Activated T-helper 9 cell treated with anti-CD3 and anti-CD28 coated beads, Interleukin-2, amount 50 U/mL, for 16 hours (primary cell): Measurements from ENCODE around the gene MTIF3.

Source experiments
- DNase-seq: peaks from one replicate; pipeline ENCODE4 v3.0.0-alpha.2; 2020; ENCODE audit warnings: low read depth

Gene MTIF3, protein sequence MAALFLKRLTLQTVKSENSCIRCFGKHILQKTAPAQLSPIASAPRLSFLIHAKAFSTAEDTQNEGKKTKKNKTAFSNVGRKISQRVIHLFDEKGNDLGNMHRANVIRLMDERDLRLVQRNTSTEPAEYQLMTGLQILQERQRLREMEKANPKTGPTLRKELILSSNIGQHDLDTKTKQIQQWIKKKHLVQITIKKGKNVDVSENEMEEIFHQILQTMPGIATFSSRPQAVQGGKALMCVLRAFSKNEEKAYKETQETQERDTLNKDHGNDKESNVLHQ

DNA sequence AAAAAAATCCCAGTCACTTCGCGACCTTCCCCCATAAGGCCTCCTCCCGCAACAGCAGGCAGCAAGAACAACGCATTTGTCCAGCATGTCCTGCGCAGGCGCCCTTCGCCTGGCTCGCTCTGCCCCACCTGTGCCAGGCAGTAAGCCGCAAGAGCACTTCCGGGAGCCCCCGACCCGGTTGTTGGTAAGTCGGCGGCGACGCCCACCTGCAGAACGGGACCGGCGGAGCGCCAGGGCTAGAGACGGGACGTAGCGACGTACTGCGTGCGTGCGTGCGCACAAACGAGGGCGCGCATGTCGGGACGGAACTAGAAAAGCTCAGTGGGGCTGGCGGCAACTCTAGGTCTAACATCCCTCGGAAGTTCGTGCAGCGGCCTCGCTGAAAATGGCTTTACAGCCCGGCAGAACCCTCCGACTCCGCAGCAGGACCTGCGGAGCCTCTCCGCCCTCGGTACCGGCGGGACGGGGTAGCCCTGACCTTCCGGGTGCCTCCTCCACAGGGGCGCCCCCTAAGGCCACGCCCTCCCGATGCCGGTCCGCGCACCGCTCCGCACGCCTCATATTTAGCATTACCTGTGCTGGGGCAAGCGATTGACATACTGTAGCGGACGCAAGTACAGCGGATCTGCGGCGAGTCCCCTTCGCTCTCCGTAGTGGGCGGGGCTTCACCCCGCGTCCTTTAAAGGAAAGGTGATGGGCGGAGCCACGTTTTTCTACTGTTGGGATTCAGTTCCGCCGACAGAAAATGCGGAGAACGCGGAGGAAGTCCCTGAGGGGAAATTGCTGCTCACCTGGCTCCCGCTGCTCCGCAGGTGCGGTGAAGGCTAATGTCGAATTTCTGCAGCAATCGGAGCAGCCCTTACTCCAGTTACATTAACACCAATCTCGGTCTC, at the start of gene MTIF3:
MTIF3 (minus strand) TSS at position 629 of the 893 bp plus-strand sequence. CDS start 10,116 bp downstream, outside the sequence.
- peak; percentile 93 for DNase-seq

- no peak for DNase-seq
Measured at GRCh38 chr13:27497563-27498230, 47.3 kb upstream of the MTIF3 start.

- no peak for DNase-seq
Measured at GRCh38 chr13:27496536-27497273, 46.3 kb upstream of the MTIF3 start.

- DNase-seq, result no peak
Measured at GRCh38 chr13:27496006-27496405, 45.6 kb upstream of the MTIF3 start.

- no peak for DNase-seq
Measured at GRCh38 chr13:27495551-27495950, 45.2 kb upstream of the MTIF3 start.

GRCh38 chr13:27493981-27494380, 43.6 kb upstream of the MTIF3 start:
- no peak for DNase-seq

GRCh38 chr13:27489456-27489855, 39.1 kb upstream of the MTIF3 start:
- no peak for DNase-seq

DNA sequence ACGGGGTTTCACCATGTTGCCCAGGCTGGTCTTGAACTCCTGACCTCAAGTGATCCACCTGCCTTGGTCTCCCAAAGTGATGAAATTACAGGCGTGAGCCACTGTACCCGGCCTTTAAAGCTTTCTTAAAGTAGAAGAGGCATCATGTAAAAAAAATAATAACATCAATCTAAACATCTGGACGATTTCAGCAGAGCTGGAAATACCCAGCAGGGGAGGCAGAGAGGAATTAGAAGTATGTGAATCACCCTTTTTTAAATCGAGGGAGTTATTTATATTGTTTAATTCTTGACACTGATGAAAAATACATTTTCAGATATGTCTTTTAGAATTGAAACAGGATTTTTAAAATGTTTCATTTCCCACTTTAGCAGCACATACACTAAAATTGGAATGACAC, 37.4 kb upstream of the MTIF3 start:
- DNase-seq, result no peak

DNA sequence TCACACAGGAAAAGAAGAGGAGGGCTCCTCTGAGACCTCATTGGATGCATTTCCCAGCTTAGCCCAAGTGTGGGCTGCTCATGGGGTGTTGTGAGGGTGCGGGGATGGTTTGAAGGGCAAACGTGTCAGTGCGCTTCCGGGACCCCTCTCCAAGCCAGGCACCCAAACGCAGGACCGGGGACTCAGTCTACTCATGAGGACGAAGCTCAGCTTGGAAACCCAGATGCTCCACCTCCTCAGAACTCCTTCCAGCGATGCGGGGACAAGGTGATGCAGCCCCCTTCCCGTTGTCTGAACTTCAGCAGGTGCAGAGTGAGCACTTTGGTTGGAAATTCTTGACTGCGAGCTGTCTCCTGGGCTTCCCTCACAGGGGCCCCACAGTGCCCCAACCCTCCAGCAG, 33.1 kb upstream of the MTIF3 start:
- DNase-seq, result no peak

- no peak for DNase-seq
Measured at GRCh38 chr13:27482983-27483382, 32.6 kb upstream of the MTIF3 start.

DNA sequence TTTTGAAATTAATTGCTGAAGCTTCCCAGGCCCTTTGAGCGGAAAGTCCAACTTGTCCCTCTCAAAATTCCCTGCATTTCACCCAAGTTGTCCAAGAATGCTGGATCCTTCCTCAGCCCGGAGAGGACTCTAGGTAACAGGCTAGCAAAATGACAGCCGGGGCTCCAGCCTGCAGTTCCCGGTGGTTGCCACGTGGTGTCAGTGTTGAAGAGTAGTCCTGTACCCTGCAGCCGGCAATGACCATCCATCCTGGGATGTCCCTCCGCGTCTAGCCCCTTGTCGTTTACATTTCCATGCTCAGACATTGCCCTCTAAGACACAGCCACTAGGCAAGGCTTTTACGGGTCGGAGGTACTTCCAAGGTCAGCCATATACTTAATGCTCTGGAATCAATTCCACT, 31.4 kb upstream of the MTIF3 start:
- DNase-seq, result no peak

DNA sequence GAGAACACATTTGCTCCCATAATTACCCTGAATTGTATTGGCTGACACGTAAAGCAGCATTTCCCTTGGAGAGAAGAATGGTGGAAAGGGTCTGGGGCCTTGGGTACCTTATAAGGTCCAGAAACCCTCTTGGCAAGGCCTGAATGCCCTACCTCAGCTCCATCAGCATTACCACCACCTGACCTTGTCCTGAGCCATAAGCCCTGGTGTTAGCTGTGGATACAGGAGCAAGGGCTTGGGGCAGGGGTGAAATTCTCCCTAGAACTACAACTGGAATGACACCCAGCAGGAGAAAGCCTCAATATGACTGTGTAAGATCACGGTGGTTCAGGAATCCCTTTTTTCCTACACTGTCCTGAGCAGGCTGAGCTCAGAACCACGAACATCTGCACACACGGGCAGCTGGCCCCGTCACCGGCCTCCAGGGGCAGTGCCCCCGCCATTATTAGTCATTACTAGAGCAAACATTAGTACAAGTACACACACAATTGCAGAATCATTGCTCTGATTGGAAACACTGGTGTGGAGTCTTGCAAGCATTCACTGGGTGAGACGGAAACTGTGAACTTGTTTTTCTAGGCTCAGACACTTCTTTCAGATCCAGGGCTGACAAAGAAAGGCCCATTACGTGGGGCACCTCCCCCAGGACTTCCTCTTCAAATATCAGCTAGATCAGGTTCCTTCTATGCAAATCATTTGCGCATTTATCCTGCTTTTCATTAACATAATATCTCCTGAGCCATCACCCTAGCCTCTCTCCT, 26.8 kb upstream of the MTIF3 start:
- DNase-seq, result no peak

- no peak for DNase-seq
Measured at GRCh38 chr13:27474751-27475268, 24.4 kb upstream of the MTIF3 start.

- no peak for DNase-seq
Measured at GRCh38 chr13:27472941-27473340, 22.6 kb upstream of the MTIF3 start.

DNA sequence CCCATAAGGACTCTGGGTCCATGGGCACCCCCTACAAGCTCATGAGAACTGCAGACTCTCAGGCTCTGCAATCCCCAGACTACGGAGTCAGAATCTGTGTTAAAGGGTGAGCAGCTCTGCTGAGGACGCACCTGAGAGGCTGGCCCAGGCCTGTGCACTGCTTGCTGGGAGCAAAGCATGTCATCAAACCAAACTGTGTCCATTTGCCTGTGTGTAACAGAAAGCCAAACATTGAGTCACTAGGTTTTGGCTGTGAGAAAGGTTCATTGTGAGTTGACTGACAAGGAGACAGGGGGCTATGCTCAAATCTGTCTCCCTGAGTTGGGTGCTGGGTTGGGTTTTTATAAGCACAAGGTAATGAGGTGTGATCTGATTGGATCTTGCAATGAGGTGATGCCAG, 22.1 kb upstream of the MTIF3 start:
- DNase-seq, result no peak

DNA sequence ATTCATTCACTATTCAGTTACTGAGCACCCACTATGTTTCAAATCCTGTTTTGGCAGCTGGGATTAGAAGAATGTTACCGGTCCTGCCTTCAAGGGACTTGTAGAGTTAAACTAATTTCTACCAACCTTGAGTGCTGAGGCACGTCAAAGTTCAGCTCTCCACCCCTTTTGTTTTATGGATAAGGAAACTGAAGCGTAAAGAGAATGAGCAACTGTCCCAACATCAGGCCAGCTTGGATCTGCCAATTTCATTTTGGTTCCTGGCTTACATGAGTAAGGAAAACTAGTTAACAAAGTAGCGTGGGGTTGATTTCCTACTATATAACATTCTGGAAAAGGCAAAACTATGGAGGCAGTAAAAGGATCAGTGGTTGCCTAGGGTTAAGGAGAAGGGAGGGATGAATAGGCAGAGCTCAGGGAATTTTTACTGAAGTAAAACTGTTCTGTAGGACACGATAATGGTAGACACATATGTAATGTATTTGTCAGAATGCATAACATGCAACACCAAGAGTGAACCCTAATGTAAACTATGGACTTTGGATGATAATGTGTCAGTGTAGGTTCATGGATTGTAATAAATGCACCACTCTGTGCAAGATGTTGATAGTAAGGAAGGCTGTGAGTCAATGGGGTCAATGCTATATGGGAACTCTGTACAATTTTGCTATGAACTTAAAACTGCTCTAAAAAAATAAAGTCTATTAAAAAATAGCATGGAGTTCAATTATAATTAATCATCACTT, 19.9 kb upstream of the MTIF3 start:
- no peak for DNase-seq

DNA sequence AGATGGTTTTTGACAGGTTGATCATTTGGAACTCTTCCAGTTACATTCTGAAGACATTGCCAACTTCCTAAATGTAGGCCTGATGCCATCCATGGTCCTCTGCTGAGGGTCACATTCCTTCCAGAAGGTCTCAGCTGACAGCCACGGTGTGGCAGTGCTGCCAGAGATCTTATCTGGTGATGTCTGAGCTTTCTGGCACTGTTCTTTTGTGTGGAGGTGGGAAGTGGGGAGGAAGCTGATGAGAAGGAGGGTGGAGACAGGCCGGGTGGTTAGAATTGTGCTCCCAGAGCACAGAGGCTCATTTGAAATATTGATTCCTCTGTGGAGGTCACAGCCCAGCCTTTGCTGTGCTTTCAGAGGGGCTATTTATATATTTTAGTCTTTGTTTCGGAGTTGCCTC, 16.1 kb upstream of the MTIF3 start:
- no peak for DNase-seq

GRCh38 chr13:27465611-27466010, 15.2 kb upstream of the MTIF3 start:
- no peak for DNase-seq

- no peak for DNase-seq
Measured at GRCh38 chr13:27463500-27463899, 13.1 kb upstream of the MTIF3 start.

DNA sequence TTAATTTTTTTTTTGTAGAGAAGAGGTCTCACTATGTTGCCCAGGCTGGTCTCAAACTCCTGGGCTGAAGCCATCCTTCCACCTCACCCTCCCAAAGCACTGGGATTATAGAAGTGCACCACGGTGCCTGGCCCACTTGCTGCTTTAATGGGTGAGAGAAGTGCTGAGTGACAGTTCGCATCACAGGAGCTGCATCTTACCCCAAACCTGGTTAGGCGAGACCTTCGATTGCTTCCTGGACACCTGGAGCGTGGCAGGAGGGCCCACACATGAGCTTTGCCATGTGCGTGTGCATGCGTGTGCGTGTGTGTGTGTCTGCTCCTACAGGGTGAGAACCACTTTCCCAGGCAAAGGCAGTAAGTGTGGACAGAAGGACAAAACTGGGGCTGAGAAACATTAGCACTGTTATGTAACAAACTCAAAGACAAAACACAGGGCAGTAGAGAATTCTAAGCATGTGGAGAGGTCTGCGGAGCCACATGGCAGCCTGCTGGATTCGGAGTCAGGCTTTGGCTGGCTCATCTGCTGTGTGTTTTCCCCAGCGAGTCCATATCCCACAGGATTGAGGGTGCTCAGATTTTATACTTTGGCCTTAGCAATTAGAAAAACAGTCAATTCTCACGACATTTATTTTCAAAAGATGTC, 11.7 kb upstream of the MTIF3 start:
- no peak for DNase-seq
